LNCAP (cell line): Measurements from ENCODE around the gene CAGE1.

Experiments used
- CTCF ChIP-seq: fragments of 450-650 bp; IDR thresholded peaks from 2 replicates; pipeline ENCODE4 v1.5.1; 2017; ENCODE audit warnings: mild to moderate bottlenecking

CAGE1 gene

DNA sequence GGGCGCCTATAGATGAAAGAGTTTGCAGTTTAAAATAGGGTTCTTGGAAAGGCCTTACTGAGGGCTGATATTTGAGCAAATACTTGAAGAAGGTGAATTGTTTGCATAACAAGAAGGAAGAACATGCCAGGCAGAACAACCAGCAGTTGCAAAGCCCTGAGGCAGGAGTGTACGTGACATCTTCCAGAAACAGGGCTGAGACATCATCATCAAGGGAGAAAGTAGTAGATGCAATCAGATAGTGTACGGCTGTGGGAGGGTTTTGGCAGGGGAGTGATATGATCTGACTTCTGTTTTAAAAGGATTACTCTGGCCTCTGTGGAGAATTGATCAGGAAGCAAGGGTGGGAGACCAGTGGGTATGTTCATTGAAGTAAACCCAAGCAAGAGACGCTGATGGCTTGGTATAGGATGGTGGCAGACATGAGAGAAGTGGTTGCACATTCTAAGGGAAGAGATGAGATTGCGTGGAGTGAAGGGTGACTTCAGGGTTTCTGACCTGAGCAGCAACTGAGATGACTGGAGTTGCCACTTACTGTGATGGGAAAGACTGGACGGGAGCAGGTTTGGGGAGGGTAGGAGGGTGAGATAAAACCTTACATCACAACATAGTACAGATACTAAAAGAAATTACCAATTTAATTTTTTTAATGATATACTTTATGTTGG, 28.8 kb upstream of the CAGE1 start:
- TF ChIP-seq CTCF: no peak

DNA sequence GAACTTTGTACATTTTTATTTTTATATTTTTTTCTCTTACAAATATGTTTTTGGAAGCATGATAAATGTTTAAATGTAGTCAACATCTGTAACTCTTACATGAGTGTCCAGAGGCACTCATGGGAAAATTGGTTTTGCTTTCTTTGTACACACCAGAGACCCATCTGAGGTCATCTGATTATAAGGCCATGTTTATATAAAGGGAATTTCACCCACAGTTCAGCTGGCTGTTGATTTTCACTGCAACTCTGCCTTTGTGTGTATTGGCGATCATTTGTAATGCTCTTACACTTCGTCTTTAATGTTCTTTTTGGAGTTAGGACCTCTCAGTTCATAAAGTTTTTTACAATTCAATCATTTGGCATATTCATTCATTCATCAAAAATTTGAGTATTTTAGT, 28.1 kb upstream of the CAGE1 start:
- no peak for TF ChIP-seq CTCF

GRCh38 chr6:7414811-7415210, 25.3 kb upstream of the CAGE1 start:
- no peak for TF ChIP-seq CTCF

- no peak for TF ChIP-seq CTCF
These were observed 23.7 kb upstream of the CAGE1 start for GRCh38 chr6:7413151-7413823.

GRCh38 chr6:7411328-7411727, 21.8 kb upstream of the CAGE1 start:
- no peak for TF ChIP-seq CTCF

DNA sequence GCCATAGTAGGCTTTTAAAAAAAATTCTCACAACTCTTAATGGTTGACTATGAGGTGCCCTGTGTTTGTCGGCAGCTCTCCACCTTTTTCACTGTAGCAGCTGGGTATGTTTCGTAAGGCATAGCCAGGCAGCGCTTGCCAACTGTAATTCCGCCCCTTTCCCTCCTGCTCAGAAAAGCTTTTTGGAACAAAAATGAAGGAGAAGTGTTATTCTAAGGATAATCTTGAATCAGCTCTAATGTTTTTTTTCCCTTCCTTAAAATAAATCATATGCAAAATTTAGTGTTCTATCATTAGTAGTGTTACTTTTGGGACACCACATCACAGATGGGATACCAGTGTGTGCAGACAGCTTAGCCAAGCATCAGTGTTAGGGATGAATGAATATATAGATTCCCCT, 21.3 kb upstream of the CAGE1 start:
- no peak for TF ChIP-seq CTCF

DNA sequence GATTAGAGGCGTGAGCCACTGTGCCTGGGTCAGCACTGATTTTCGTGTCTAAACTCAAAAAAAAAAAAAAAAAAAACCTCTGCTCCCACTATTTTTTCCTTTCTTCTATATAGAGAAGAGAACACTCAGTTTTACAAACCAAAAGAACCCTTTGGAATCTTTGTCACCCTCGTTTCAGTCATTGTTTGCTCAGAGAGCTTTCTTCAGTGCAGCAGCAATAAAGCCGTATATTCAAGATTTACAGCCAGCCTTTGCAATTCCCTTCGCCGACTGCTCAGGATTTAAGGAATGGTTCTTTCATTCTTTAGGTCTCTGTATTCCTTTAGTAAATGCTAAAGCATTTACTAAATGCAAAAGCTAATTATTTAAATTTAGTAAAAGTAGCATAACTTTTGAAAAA, 20.2 kb upstream of the CAGE1 start:
- TF ChIP-seq CTCF: no peak

- no peak for TF ChIP-seq CTCF
These were observed 17.2 kb upstream of the CAGE1 start for GRCh38 chr6:7406743-7407142.
